ENCODE measurements around the gene C15orf39. TPM values are rescaled to one million over a fixed set of nuclear protein-coding genes. Genes with fewer than 3 reads are reported as not detected.

The C15orf39 gene
- total RNA-seq, 1 donor from 2014 or later, result 25.5 TPM

GRCh38 chr15:75170711-75171341 lies 30.9 kb upstream of the C15orf39 start:
- intact Hi-C loops (cut with DNase I), result no loop called here
- no peak for DNase-seq (ENCODE audit: low spot score)
- ATAC-seq, result no peak

- intact Hi-C loops (cut with DNase I), result no loop called here
- ATAC-seq (no peak), DNase-seq (ENCODE audit: low spot score) (no peak)
Measured at GRCh38 chr15:75171408-75171807, 30.3 kb upstream of the C15orf39 start.

GRCh38 chr15:75172284-75172820 lies 29.3 kb upstream of the C15orf39 start:
- ATAC-seq (no peak), DNase-seq (ENCODE audit: low spot score) (no peak)
- intact Hi-C loops (cut with DNase I), result no loop called here

- intact Hi-C loops (cut with DNase I), result no loop called here
- DNase-seq (ENCODE audit: low spot score), result no peak
Measured at GRCh38 chr15:75174102-75174501, 27.6 kb upstream of the C15orf39 start.

GRCh38 chr15:75174729-75175128 lies 27.0 kb upstream of the C15orf39 start:
- intact Hi-C loops (cut with DNase I), result no loop called here
- DNase-seq (ENCODE audit: low spot score) (no peak), ATAC-seq (no peak)

More at GRCh38 chr15:75174102-75174501, 27.6 kb upstream of the C15orf39 start:
- ATAC-seq, result no peak

GRCh38 chr15:75176396-75176761 lies 25.3 kb upstream of the C15orf39 start:
- intact Hi-C loops (cut with DNase I), result no loop called here
- no peak for ATAC-seq
- no peak for DNase-seq (ENCODE audit: low spot score)

- intact Hi-C loops (cut with DNase I), result no loop called here
- ATAC-seq, result peak; percentile 35
- DNase-seq (ENCODE audit: low spot score), result no peak
Measured at GRCh38 chr15:75177360-75178071, 24.2 kb upstream of the C15orf39 start.

GRCh38 chr15:75178171-75178937 lies 23.3 kb upstream of the C15orf39 start:
- ATAC-seq, result peak; percentile 58
- intact Hi-C loops (cut with DNase I), result no loop called here
- peak; percentile 75 for DNase-seq (ENCODE audit: low spot score)

GRCh38 chr15:75178938-75179745 lies 22.5 kb upstream of the C15orf39 start:
- ATAC-seq (peak; percentile 6), DNase-seq (ENCODE audit: low spot score) (no peak)
- intact Hi-C loops (cut with DNase I), result no loop called here

GRCh38 chr15:75179746-75180140 lies 21.9 kb upstream of the C15orf39 start:
- ATAC-seq (no peak), DNase-seq (ENCODE audit: low spot score) (no peak)
- intact Hi-C loops (cut with DNase I), result no loop called here

- ATAC-seq, result no peak
- no peak for DNase-seq (ENCODE audit: low spot score)
- intact Hi-C loops (cut with DNase I), result no loop called here
Measured at GRCh38 chr15:75181780-75182179, 19.9 kb upstream of the C15orf39 start.

- ATAC-seq (peak; percentile 9), DNase-seq (ENCODE audit: low spot score) (no peak)
- intact Hi-C loops (cut with DNase I), result no loop called here
Measured at GRCh38 chr15:75182187-75183131, 19.2 kb upstream of the C15orf39 start.

GRCh38 chr15:75185271-75186029 lies 16.2 kb upstream of the C15orf39 start:
- DNase-seq (ENCODE audit: low spot score) (no peak), ATAC-seq (no peak)
- intact Hi-C loops (cut with DNase I), result no loop called here

- DNase-seq (ENCODE audit: low spot score), result no peak
- intact Hi-C loops (cut with DNase I), result no loop called here
- no peak for ATAC-seq
Measured at GRCh38 chr15:75186044-75186443, 15.6 kb upstream of the C15orf39 start.

GRCh38 chr15:75188499-75188898 lies 13.2 kb upstream of the C15orf39 start:
- ATAC-seq (no peak), DNase-seq (ENCODE audit: low spot score) (no peak)
- intact Hi-C loops (cut with DNase I), result no loop called here

GRCh38 chr15:75191235-75191634 lies 10.4 kb upstream of the C15orf39 start:
- intact Hi-C loops (cut with DNase I), result no loop called here
- DNase-seq (ENCODE audit: low spot score) (no peak), ATAC-seq (no peak)

GRCh38 chr15:75192307-75192706 lies 9.4 kb upstream of the C15orf39 start:
- DNase-seq (ENCODE audit: low spot score) (no peak), ATAC-seq (no peak)
- intact Hi-C loops (cut with DNase I), result no loop called here
